Measurements from ENCODE around the gene TRAF7.

Gene TRAF7

DNA sequence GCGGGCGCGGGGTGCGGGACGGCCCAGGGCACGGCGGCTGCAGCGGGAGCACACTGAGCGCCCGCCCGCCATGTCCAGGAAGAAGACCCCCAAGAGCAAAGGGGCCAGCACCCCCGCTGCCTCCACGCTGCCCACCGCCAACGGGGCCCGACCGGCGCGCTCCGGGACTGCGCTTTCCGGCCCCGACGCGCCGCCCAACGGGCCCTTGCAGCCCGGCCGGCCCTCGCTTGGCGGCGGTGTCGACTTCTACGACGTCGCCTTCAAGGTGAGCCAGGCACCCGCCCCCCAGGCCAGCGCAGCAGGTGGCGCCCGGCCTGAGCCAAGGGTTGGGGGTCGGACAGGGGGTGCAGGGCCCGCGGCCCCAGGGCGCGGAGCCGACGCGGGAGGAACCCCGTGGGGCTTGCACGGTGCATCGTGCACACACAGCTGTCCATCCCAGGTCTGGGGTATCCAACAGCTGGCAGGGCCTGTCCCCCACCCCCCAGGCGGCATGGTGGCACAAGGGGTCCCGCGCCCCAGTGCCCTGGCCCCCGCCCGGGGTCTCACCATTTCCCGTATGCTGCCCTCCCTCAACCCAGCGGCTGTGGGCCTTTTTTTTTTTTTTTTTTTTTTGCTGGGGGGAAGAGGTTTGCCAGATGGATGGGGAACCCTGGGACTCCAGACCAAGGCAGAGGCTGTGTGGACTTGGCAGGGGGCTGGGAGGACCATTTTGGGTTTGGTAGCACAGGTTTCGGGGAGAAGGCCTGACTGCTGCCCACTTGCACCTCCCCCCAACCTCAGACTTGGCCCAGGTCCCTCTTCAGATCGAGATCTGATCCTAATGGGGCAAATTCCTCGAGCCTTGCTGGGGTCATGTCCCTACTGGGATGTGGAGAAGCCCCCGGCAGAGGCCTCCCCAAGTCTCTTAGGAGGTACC, 6.6 kb upstream of the TRAF7 start:
- DNase-seq = no peak

DNA sequence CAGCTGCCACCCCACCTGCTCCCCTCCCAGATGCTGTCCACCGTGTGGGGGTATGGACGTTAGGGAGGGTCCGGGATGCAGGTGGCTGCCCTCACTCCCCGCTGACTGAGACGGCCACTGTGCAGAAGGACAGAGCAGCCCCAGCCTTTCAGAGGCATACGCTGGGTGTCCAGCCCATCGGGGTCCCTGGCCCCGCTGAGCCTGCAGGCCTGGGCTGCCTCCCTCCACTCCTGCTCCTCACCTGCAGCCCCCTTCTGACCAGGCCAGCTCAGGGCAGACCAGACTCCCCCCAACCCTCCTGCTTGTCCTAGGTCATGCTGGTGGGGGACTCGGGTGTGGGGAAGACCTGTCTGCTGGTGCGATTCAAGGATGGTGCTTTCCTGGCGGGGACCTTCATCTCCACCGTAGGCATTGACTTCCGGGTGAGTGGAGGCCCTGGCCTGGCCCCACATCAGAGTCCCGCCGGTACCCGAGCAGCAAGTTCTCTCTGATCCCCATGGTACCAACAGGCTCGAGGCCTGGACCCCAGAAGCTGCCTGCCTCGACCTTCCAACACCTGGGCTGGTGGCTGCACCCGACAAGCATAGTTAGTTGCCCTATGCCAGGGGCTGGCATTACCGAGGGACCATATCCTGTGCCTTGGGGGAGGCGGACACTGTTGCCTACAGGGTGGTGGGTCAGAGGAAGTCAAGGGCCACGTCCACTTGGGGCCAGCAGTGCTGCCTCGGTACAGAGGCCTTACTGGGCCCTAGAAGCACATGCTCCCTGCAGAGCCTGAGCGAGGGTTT, 5.8 kb upstream of the TRAF7 start:
- no peak for DNase-seq

DNA sequence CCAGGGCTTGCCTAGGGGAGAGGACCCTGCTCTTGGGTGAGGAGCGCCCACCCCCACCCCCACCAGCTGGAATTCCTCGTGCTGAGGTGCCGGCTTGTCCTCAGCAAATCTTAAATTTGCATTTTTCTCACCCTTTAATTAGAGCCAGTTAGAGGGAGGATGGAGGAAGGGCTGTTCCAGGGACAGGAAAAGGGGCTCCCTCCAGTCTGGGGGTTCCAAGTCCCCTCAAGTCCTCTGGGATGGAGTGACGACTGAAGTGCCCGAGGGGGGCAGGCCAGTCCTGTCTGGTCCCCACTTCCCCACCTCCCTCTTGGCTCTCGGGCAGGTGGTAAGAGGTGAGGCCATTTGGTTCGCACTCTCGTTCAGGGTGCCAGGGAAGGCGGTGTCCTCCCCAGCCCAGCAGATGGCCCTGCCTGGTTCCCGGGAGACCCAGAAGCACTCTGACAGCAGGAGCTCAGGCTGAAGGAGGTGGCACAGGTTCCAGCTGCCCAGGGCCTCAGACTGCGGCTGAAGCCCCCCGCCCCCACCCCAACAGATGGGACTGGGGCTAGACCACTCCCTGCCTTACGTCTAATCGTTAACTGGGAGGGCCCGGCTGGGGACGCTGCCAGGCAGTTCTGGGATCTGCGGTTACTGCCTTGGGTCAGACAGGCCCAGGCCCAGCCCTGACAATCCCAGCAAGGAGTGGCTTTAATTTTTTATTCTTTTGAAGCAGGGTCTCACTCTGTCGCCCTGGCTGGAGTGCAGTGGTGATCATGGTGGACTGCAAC, 5.0 kb upstream of the TRAF7 start:
- DNase-seq = no peak

DNA sequence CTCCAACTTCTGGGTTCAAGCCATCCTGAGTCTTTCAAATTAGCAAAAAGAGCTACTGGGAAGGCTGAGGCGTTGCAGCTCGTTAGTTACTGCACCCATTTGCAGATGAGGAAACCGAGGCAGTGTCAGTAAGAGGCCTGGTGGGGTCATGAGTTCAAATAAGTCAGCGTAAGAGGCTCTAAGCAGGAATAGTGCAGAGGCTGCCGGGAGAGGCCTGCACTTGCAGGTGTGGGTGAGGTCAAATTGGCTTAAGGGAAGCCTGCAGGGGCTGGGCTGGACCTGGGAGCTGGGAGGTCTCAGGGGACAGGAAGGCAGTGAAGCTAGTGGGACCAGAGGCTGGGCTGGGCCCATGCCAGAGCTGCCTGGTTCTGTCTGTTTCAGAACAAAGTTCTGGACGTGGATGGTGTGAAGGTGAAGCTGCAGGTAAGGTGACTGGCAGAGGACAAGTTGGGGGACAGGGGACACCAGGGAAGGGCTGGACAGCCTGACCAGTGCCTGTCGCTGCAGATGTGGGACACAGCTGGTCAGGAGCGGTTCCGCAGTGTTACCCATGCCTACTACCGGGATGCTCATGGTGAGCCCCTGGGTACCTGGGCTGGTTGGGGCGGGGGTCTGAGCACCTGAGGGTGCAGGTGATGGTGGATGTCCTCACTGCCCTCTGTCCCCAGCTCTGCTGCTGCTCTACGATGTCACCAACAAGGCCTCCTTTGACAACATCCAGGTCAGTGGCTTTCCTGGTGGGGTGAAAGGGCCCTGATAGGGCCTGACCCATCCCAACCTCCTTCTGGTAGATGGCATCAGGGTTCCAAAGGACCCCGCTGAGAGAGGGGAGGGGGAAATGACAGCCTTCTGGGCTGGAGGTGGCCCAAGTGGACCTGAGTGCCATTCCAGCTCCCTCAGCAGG, 4.1 kb upstream of the TRAF7 start:
- no peak for DNase-seq

GRCh38 chr16:2152695-2153506, 2.7 kb upstream of the TRAF7 start:
- no peak for DNase-seq

- DNase-seq = no peak
These were observed 970 bp upstream of the TRAF7 start for GRCh38 chr16:2154533-2155090.

- no peak for DNase-seq
These were observed 631 bp downstream of the TRAF7 start for GRCh38 chr16:2155977-2156848.

GRCh38 chr16:2156849-2157224, 1.3 kb downstream of the TRAF7 start:
- DNase-seq = no peak

DNA sequence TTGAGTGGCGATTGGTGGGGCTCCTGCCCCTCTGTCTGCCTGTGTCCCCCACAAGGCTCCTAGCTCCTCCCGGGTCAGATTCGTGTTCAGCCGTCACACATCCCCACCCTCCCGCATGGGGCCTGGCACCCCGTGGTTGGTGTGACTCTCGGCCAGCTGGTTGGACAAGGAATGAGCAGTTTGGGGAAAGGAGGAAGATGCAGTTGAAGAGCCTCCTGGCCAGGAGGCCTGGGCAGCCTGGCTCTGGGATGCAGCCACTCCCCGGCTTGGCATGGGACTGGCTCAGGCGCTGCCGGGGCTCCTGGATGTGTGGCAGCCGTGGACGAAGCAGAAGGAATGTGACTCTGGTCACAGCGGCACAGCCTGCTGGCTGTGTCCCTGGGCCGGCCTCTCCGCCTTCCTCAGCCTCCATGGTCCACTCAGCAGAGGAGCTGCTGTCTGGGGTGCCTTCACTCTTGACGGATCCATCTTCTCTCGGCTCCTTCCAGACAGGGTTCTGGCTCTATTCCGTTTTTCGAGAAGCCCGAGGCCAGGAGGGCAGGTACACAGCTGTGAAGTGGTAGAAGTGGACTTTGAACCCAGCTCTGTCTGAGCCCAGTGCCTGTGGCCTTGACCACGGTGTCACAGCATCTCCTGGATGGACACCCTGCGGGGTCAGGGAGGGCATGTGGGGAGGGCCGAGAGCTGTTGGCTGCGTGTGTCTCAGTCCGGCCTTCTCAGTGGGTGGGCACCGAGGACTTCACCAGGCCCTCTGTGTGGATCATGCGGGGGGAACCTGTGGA, 2.1 kb downstream of the TRAF7 start:
- no peak for DNase-seq

- DNase-seq = no peak
These were observed 2.7 kb downstream of the TRAF7 start for GRCh38 chr16:2158262-2158638.

DNA sequence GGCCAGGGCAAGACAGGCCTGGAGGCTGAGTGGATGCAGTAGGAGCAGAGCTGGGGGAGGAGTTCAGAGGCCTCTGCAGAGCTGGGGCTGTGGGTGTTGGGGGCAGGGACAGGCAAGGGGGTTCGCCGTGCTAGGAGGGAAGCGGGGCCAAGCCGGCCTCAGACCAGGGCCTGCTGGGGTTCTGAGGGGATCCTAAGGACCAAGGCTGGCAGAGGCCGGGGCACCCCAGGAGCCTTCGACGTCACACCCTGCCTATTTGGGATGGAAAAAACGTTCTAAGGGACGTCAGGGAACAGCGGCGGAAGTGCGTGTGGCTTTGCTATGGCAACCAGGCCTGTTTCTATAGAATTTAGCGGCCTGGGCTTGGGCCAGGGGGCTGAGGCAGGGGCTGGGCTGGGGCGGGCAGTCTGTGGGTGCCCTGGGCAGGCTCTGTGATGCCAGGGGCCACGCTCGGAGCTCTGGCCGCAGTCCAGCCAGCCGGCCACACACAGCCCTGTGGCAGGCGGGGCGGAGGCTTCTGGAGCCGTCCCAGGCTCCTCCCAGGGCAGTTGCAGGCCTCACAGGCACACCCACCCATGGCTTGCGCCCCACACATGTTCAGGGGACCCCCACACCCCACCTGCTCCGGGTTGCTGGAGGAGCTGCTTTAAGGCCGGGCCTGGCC, 3.7 kb downstream of the TRAF7 start:
- no peak for DNase-seq

DNA sequence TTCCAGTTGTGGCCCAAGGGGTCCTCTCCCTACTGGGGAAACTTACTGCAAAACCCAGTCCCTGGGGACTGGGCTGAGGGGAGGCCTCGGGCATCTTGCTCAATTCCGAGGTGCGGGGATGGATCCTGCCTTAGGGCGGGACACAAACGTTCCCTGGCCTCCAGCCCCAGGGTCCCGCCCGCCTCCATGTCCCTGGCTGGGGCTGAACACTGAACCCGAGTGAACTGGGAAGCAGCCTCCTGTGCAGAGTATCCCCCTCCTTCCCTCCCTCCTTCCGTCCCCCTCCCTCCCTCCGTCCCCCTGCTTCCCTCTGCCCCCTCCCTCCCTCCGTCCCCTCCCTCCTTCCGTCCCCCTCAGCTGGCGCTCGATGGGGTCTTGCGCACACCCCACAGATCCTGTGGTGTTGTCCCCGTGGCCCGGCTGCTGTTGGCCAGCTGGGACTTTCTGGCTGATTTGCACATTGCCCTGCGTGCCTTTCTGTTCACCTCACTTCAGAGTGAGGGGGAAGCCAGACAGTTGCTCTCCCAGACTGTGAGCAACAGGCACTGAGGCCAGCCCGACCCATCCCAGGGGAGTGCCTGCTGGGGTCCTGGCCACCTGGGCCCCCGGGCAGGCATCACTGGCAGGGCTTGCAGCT, 5.5 kb downstream of the TRAF7 start:
- DNase-seq = no peak

DNA sequence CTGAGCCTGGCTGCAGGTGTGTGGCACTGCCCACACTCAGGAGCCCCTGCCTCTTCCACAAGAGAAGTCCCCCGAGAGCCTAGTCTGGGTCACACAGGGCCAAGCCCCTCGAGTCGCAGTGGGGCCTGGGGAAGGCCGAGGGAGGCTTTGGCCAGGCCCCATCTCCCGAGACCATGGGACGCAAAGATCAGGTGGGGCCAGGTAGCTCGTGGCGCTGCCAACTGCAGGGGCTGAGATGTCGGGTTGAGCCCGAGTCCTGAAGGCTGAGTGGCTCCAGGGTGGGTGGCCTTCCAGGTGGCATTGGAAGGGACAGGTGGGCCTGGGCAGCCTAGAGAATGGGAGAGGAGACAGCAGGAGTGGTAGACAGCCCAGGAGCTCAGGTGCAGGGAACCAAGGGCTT, 6.3 kb downstream of the TRAF7 start:
- no peak for DNase-seq

DNA sequence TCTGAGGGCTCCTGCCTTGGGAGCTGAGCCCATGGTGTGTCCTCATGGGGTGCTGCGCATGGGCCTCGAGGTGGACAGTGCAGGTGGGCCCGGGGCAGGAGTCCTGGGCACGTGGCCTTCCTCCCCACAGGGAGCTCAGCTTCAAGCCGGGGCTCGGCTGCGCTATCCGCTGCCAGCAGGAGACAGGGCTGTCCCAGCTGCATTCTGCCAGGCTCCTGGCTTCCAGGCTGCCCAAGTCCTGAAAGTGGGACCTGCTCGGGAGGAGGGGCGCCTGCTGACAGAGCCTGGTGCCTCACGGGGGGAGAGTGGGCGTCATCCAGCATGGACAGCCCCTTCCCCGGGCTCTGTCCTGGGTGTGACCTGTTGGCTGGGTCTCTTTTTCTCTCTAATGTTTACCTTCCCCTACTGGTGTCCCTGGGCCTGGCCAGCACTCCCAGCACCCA, 7.1 kb downstream of the TRAF7 start:
- DNase-seq = no peak

- no peak for DNase-seq
These were observed 7.8 kb downstream of the TRAF7 start for GRCh38 chr16:2163211-2163881.

- DNase-seq = no peak
These were observed 10.3 kb downstream of the TRAF7 start for GRCh38 chr16:2165861-2166260.

DNA sequence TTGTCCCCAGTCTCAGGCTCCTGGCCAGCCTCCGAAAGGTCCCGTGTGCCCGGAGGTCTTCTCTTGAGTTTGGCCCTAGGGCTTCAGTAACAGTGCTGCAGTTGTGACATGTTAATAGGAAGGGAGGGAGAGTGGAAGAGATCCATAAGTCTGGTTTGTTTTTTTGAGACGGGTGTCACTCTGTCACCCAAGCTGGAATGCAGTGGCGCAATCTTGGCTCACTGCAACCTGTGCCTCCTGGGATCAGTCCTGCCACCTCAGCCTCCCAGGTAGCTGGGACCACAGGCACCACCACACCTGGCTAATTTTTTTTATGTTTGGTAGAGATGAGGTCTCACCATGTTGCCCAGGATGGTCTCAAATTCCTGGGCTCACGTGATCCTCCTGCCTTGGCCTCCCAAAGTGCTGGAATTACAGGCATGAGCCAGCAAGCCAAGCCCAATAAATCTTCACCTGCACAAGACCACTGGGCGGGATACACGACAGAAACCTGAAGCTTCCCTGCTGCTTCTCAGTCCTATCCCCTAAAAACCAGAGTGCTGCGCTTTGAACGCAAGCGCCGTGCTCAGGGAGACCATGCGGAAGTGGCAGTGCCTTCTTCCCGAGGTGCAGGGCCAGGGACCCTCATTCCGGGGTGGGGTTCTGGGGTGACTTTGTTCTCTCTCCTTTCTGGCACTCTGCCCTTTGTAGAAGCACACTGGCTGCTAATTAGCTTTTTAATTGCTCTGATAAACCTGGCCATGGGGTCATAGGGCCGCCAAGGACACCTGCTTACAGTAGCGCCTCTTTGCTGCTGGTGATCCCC, 10.9 kb downstream of the TRAF7 start:
- DNase-seq = no peak
